Measurements from ENCODE around the gene PEPD.

PEPD gene

DNA sequence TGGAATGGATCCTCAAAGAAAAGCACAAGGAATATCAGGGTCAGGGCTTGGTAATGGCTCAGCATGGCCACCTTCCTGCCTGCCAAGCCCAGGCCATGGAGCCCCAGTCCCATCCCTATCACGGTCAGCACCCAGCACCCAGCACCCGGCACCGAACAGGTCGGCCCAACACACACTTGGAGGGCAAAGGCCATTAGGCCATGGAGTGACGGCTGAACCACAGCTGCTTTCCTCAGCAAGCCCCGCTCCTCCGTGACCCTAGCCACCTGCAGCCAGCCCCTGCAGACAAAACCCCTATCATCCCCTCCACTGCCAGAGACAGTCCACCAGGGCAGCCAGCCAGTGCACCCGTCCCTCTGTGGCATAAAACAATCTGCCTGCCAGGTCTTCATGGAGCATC lies 20.6 kb downstream of the PEPD start:
- H3K4me3 ChIP-seq (replicated peaks; ENCODE audit: low read depth, low read length): no peak overlapping the region
- no peak for DNase-seq (ENCODE audit: low read depth)
- TF ChIP-seq, protein P1, sequence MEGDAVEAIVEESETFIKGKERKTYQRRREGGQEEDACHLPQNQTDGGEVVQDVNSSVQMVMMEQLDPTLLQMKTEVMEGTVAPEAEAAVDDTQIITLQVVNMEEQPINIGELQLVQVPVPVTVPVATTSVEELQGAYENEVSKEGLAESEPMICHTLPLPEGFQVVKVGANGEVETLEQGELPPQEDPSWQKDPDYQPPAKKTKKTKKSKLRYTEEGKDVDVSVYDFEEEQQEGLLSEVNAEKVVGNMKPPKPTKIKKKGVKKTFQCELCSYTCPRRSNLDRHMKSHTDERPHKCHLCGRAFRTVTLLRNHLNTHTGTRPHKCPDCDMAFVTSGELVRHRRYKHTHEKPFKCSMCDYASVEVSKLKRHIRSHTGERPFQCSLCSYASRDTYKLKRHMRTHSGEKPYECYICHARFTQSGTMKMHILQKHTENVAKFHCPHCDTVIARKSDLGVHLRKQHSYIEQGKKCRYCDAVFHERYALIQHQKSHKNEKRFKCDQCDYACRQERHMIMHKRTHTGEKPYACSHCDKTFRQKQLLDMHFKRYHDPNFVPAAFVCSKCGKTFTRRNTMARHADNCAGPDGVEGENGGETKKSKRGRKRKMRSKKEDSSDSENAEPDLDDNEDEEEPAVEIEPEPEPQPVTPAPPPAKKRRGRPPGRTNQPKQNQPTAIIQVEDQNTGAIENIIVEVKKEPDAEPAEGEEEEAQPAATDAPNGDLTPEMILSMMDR (IDR thresholded peaks at IDR 0.05; ENCODE audit: low read length, missing control alignments): no peak

DNA sequence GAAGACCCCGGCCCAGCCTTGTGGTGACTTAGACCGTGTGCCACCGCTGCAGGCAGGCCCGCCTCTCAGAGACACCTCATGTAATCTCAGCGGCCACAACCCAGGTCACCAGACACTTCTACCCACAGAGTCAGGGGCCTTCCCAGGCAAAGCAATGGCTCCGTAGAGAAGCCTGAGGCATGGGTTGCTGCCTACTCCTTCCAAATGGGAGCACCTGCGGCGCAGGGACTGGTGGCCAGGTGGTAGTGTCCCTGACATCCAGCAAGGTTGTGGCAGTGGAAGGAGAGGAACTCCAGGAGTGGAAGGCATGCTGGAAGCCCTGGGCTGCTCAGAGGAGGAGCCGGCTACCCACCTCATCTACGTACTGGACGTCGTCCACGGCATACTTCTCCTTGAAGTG lies 21.0 kb downstream of the PEPD start:
- H3K4me3 ChIP-seq (replicated peaks; ENCODE audit: low read depth, low read length): no peak overlapping the region
- TF ChIP-seq, protein P1 (IDR thresholded peaks at IDR 0.05; ENCODE audit: low read length, missing control alignments): no peak
- no peak for DNase-seq (ENCODE audit: low read depth)

DNA sequence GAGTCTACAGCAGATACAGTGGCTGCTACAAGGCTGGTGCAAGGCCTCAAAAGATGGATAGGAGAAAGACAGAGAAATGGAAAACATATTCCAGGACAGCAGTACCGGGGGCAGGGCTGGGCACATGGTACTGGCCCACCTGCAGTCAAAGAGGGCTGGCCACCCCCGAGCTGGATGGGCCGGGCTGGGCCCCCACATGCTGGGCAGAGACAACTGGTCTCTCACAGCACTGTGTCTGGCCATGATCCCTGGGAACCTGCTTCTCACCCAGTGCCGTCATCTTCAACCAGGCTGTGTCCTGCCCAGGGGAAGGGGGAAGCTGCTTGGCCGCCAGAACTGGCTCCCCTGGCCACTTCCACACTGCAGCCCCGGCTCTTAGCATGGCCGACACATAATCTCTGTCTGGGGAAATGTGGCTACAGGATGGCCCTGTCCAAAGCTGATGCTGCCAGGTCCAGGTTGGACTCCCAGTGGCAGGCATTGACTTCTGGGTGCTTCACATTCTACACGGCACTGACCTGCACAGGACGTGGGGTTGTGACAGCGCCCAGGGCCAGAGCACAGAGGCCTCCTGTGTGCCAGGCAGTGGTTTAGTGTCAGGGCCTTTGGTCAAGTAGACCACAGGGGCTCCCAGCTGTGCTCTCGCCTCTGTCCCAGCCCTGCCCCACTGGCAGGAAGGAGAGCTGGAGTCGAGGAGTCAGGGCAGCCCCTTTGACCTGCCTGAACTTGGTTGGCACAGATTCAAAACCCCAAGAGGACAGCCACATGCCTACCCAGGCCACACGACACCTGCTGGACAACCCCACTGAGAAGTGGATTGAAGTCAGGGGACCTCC lies 21.7 kb downstream of the PEPD start:
- no peak overlapping the region for H3K4me3 ChIP-seq (replicated peaks; ENCODE audit: low read depth, low read length)
- DNase-seq (ENCODE audit: low read depth): no peak
- TF ChIP-seq, protein P1 (IDR thresholded peaks at IDR 0.05; ENCODE audit: low read length, missing control alignments): no peak

DNA sequence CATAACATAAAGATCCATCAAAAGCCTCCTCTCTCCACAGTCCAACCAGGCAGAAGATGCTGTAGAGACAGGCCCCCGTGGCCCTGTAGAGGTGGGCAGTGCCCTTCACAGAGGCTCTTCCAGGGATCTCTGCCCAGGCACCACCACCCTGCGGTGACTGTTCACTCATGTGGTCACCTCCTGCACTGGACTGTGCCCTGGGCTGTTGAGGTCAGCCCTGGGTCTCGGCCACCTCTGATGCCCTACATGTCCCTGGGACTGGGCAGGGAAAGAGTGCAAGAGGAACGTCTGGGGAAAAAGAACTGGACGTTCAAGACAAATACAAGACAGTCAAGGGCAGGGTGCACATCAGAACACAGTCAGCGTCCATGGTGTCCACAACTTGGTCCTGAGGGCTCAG lies 22.3 kb downstream of the PEPD start:
- no peak for DNase-seq (ENCODE audit: low read depth)
- no peak overlapping the region for H3K4me3 ChIP-seq (replicated peaks; ENCODE audit: low read depth, low read length)
- TF ChIP-seq, protein P1 (IDR thresholded peaks at IDR 0.05; ENCODE audit: low read length, missing control alignments): no peak

DNA sequence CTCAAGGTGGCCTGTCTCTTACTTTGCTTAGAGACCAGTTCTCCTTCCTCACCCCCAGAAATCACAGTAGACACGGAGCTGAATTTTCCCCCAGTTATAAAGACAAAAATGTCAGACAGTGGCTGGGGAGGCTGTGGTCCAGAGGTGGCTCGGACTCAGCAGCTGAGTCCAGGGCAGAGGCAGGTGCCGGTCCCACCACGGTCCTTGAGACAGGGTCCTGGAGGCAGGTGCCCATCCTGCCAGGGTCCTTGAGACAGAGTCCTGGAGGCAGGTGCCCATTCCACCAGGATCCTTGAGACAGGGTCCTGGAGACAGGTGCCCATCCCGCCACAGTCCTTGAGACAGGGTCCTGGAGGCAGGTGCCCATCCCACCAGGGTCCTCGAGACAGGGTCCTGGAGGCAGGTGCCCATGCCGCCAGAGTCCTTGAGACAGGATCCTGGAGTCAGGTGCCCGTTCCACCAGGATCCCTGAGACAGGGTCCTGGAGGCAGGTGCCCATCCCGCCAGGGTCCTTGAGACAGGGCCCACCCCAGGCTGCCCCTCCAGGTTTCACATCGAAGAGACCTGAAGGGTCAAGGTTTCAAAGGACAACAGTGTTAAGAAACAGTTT lies 23.1 kb downstream of the PEPD start:
- no peak for DNase-seq (ENCODE audit: low read depth)
- H3K4me3 ChIP-seq (replicated peaks; ENCODE audit: low read depth, low read length): no peak overlapping the region
- TF ChIP-seq, protein P1 (IDR thresholded peaks at IDR 0.05; ENCODE audit: low read length, missing control alignments): no peak

DNA sequence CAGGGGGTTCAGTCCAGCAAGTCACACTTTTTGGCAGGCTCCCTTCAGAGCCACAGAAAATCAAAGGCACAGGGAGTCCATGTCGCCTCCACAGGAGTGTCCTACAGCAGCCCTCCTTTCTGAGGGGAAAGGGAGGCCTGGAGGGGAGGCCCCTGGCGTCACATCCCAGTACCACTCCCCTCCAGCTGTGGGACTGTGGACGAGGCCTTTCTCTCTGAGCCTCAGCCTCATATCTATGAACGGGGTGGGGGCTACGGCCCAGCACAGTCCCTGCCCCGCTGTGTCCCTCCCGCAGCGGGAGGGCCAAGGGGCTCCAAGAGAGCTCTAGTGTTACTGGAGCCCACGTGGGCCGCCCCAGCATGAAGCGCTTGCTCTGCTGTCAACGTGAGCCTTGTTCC lies 23.8 kb downstream of the PEPD start:
- TF ChIP-seq, protein P1 (IDR thresholded peaks at IDR 0.05; ENCODE audit: low read length, missing control alignments): no peak
- DNase-seq (ENCODE audit: low read depth): no peak

More for the DNA sequence above, 23.8 kb downstream of the PEPD start:
- no peak overlapping the region for H3K4me3 ChIP-seq (replicated peaks; ENCODE audit: low read depth, low read length)
